Duodenal mucosa (tissue), 2 donors: ENCODE measurements around the gene ARHGEF28.

Source experiments
- H3K27ac ChIP-seq: one replicate; pipeline ENCODE4 v1.7.0; 2013; ENCODE audit warnings: low read depth, low read length
- H3K27me3 ChIP-seq, 2 donors: one replicate each; pipeline ENCODE4 v1.7.0; 2013; ENCODE audit warnings: low read length in 2 of 2, control low read depth in 1 of 2; ENCODE audit not compliant: insufficient read depth in 2 of 2, control insufficient read depth in 1 of 2
- H3K36me3 ChIP-seq, 2 donors: one replicate each; pipeline ENCODE4 v1.7.0; 2013; ENCODE audit warnings: low read length in 2 of 2, control low read depth in 1 of 2; ENCODE audit not compliant: insufficient read depth in 2 of 2, control insufficient read depth in 1 of 2
- H3K4me1 ChIP-seq, 2 donors: one replicate each; pipeline ENCODE4 v1.7.0; 2013; ENCODE audit warnings: low read length in 2 of 2, control low read depth in 1 of 2; ENCODE audit not compliant: insufficient read depth in 2 of 2, control insufficient read depth in 1 of 2
- H3K4me3 ChIP-seq, 2 donors: one replicate each; pipeline ENCODE4 v1.7.0; 2013; ENCODE audit warnings: low read length in 2 of 2, low read depth in 1 of 2
- H3K9ac ChIP-seq, 2 donors: one replicate each; pipeline ENCODE4 v1.7.0; 2013; ENCODE audit warnings: low read length in 2 of 2, low read depth in 1 of 2
- H3K9me3 ChIP-seq, 2 donors: one replicate each; pipeline ENCODE4 v1.7.0; 2013; ENCODE audit warnings: low read length in 2 of 2, control low read depth in 1 of 2; ENCODE audit not compliant: control insufficient read depth in 1 of 2

ARHGEF28 gene

GRCh38 chr5:73652391-73652790 is 26.4 kb downstream of the ARHGEF28 start:
- H3K9me3 ChIP-seq: no peaks in the 10 kb centered on the region
- no peak overlapping the region for H3K9ac ChIP-seq
- no peaks in the 10 kb centered on the region for H3K36me3 ChIP-seq
- H3K4me3 ChIP-seq: no peak overlapping the region
- H3K27me3 ChIP-seq: no peaks in the 10 kb centered on the region
- H3K4me1 ChIP-seq: peaks cover 0 to 24% of the 10 kb centered on the region in 2 donors
- no peak overlapping the region for H3K27ac ChIP-seq

GRCh38 chr5:73654171-73654811 is 28.3 kb downstream of the ARHGEF28 start:
- H3K27me3 ChIP-seq: no peaks in the 10 kb centered on the region
- peaks cover 0 to 24% of the 10 kb centered on the region in 2 donors for H3K4me1 ChIP-seq
- no peaks in the 10 kb centered on the region for H3K36me3 ChIP-seq
- no peak overlapping the region for H3K9ac ChIP-seq
- no peaks in the 10 kb centered on the region for H3K9me3 ChIP-seq
- no peak overlapping the region for H3K27ac ChIP-seq
- H3K4me3 ChIP-seq: no peak overlapping the region

- no peak overlapping the region for H3K9ac ChIP-seq
- H3K27ac ChIP-seq: no peak overlapping the region
- H3K4me1 ChIP-seq: peaks cover 0 to 24% of the 10 kb centered on the region in 2 donors
- no peaks in the 10 kb centered on the region for H3K36me3 ChIP-seq
- no peak overlapping the region for H3K4me3 ChIP-seq
- no peaks in the 10 kb centered on the region for H3K27me3 ChIP-seq
- H3K9me3 ChIP-seq: no peaks in the 10 kb centered on the region
These were observed 28.9 kb downstream of the ARHGEF28 start for GRCh38 chr5:73654819-73655318.

GRCh38 chr5:73655521-73656160 is 29.6 kb downstream of the ARHGEF28 start:
- Histone ChIP-seq H3K27me3 (no peaks in the 10 kb centered on the region), H3K9me3 (no peaks in the 10 kb centered on the region), H3K27ac (no peak overlapping the region), H3K36me3 (no peaks in the 10 kb centered on the region), H3K9ac (no peak overlapping the region), H3K4me3 (no peak overlapping the region), H3K4me1 (peaks cover 0 to 24% of the 10 kb centered on the region in 2 donors)

- H3K9me3 ChIP-seq: no peaks in the 10 kb centered on the region
- H3K4me1 ChIP-seq: peaks cover 0 to 4% of the 10 kb centered on the region in 2 donors
- no peak overlapping the region for H3K9ac ChIP-seq
- no peaks in the 10 kb centered on the region for H3K27me3 ChIP-seq
- H3K36me3 ChIP-seq: no peaks in the 10 kb centered on the region
- H3K4me3 ChIP-seq: no peak overlapping the region
- H3K27ac ChIP-seq: no peak overlapping the region
These were observed 35.8 kb downstream of the ARHGEF28 start for GRCh38 chr5:73661753-73662152.

- Histone ChIP-seq H3K9ac (no peak overlapping the region), H3K36me3 (no peaks in the 10 kb centered on the region), H3K27me3 (no peaks in the 10 kb centered on the region), H3K9me3 (no peaks in the 10 kb centered on the region), H3K27ac (no peak overlapping the region), H3K4me3 (no peak overlapping the region), H3K4me1 (peaks cover 0 to 4% of the 10 kb centered on the region in 2 donors)
These were observed 37.3 kb downstream of the ARHGEF28 start for GRCh38 chr5:73663161-73663859.

- Histone ChIP-seq H3K4me1 (peaks cover 0 to 4% of the 10 kb centered on the region in 2 donors), H3K36me3 (no peaks in the 10 kb centered on the region), H3K27ac (no peak overlapping the region), H3K4me3 (no peak overlapping the region), H3K9me3 (no peaks in the 10 kb centered on the region), H3K9ac (no peak overlapping the region), H3K27me3 (no peaks in the 10 kb centered on the region)
These were observed 37.9 kb downstream of the ARHGEF28 start for GRCh38 chr5:73663860-73664240.

GRCh38 chr5:73664796-73665195 is 38.8 kb downstream of the ARHGEF28 start:
- Histone ChIP-seq H3K4me1 (peaks cover 0 to 4% of the 10 kb centered on the region in 2 donors), H3K4me3 (no peak overlapping the region), H3K27ac (no peak overlapping the region), H3K9ac (no peak overlapping the region), H3K27me3 (no peaks in the 10 kb centered on the region), H3K9me3 (no peaks in the 10 kb centered on the region), H3K36me3 (no peaks in the 10 kb centered on the region)

GRCh38 chr5:73666891-73667290 is 40.9 kb downstream of the ARHGEF28 start:
- Histone ChIP-seq H3K9me3 (no peaks in the 10 kb centered on the region), H3K36me3 (no peaks in the 10 kb centered on the region), H3K4me3 (no peak overlapping the region), H3K27me3 (no peaks in the 10 kb centered on the region), H3K4me1 (peaks cover 0 to 4% of the 10 kb centered on the region in 2 donors), H3K9ac (no peak overlapping the region), H3K27ac (no peak overlapping the region)

GRCh38 chr5:73668017-73668416 is 42.0 kb downstream of the ARHGEF28 start:
- peaks cover 0 to 7% of the 10 kb centered on the region in 2 donors for H3K4me1 ChIP-seq

More at GRCh38 chr5:73668017-73668416, 42.0 kb downstream of the ARHGEF28 start:
- Histone ChIP-seq H3K9ac (no peak overlapping the region), H3K27ac (no peak overlapping the region), H3K36me3 (no peaks in the 10 kb centered on the region), H3K9me3 (no peaks in the 10 kb centered on the region), H3K27me3 (no peaks in the 10 kb centered on the region), H3K4me3 (no peak overlapping the region)
